Keratinocyte (primary cell): ENCODE results near the gene S100A10. TPM values are rescaled to one million over a fixed set of nuclear protein-coding genes. Genes with fewer than 3 reads are reported as not detected.

ENCODE experiments used
- DNase-seq: peaks from one replicate; pipeline ENCODE4 v3.0.0-alpha.2; 2011; ENCODE audit warnings: low read depth, missing footprints, low spot score
- FAIRE-seq: peaks from 2 replicates; lab custom pipeline; 2011; peaks lifted over from hg19 to GRCh38; lab: Jason Lieb, UNC
- H2AFZ ChIP-seq: 2 replicates; pipeline ENCODE4 v1.6.0; 2012; ENCODE audit warnings: low read length, control low read depth, inconsistent platforms; ENCODE audit not compliant: control insufficient read depth
- H3K27ac ChIP-seq: 2 replicates; pipeline ENCODE4 v1.5.1; 2011; ENCODE audit warnings: low read length; ENCODE audit not compliant: control insufficient read depth, insufficient read depth
- H3K27me3 ChIP-seq: 3 replicates; pipeline ENCODE4 v1.6.0; 2011; ENCODE audit warnings: low read length; ENCODE audit not compliant: control insufficient read depth, insufficient read depth; ENCODE audit errors: extremely low read depth
- H3K36me3 ChIP-seq, 2 experiments: 2 replicates in 1 of 2; 3 replicates in 1 of 2; pipeline ENCODE4 v1.5.1; 2011; ENCODE audit warnings: low read length in 2 of 2, mild to moderate bottlenecking in 1 of 2; ENCODE audit not compliant: control insufficient read depth in 2 of 2, insufficient read depth in 2 of 2; ENCODE audit errors: extremely low read depth in 1 of 2
- H3K4me1 ChIP-seq: 3 replicates; pipeline ENCODE4 v1.5.1; 2011; ENCODE audit warnings: low read length; ENCODE audit not compliant: control insufficient read depth, insufficient read depth; ENCODE audit errors: extremely low read depth
- H3K4me2 ChIP-seq: 3 replicates; pipeline ENCODE4 v1.6.0; 2011; ENCODE audit warnings: low read depth, low read length; ENCODE audit not compliant: control insufficient read depth, insufficient read depth; ENCODE audit errors: extremely low read depth
- H3K4me3 ChIP-seq, 3 experiments: fragments of 200-600 bp in 1 of 3; sonication (generic) in 1 of 3; 2 replicates in 2 of 3; 3 replicates in 1 of 3; pipeline ENCODE4 v1.5.1; 2011 to 2016; ENCODE audit warnings: low read length in 3 of 3, mild to moderate bottlenecking in 3 of 3, control low read depth in 2 of 3, inconsistent platforms in 1 of 3, low read depth in 1 of 3, mixed read lengths in 1 of 3, mixed run types in 1 of 3, moderate library complexity in 1 of 3; ENCODE audit not compliant: control insufficient read depth in 2 of 3, insufficient read depth in 2 of 3; ENCODE audit errors: extremely low read depth in 1 of 3
- H3K79me2 ChIP-seq: 2 replicates; pipeline ENCODE4 v1.6.0; 2012; ENCODE audit warnings: low read length; ENCODE audit not compliant: control insufficient read depth, insufficient read depth
- H3K9ac ChIP-seq: 3 replicates; pipeline ENCODE4 v1.6.0; 2011; ENCODE audit warnings: low read length; ENCODE audit not compliant: control insufficient read depth, insufficient read depth; ENCODE audit errors: extremely low read depth
- H3K9me1 ChIP-seq: 3 replicates; pipeline ENCODE4 v1.6.0; 2011; ENCODE audit warnings: low read length; ENCODE audit not compliant: control insufficient read depth, insufficient read depth; ENCODE audit errors: extremely low read depth
- H3K9me3 ChIP-seq: 2 replicates; pipeline ENCODE4 v1.5.1; 2012; ENCODE audit warnings: low read depth, low read length; ENCODE audit not compliant: control insufficient read depth
- H4K20me1 ChIP-seq: 3 replicates; pipeline ENCODE4 v1.6.0; 2011; ENCODE audit warnings: low read length; ENCODE audit not compliant: control insufficient read depth, insufficient read depth; ENCODE audit errors: extremely low read depth
- EZH2 ChIP-seq: IDR thresholded peaks from one replicate; pipeline ENCODE4 v1.6.1; 2012; ENCODE audit warnings: inconsistent platforms, mild to moderate bottlenecking, low read length, moderate library complexity
- dilution Hi-C: fragments of 300-500 bp; cut with MboI; formaldehyde crosslinking; loops from one replicate; pipeline ENCODE4 v1.7.0; 2020; ENCODE audit warnings: low sequenced_read_pairs; ENCODE audit not compliant: extremely low pct_ligation_motif_present
- polyA plus RNA-seq, 5 experiments: library from polyadenylated mRNA; depleted of rRNA in 3 of 5; stranded (reverse) in 3 of 5; stranded (forward) in 1 of 5; unstranded in 1 of 5; fragments of >200 nt; gene quantifications; 1 replicate in 1 of 5; 2 replicates in 3 of 5; 3 replicates in 1 of 5; pipeline versions ENCODE4 v1.2.1 to v1.2.3, GENCODE V29; 2011 to 2012; ENCODE audit warnings: missing spikeins in 2 of 5, low read depth in 1 of 5, low replicate concordance in 1 of 5
- TF ChIP-seq, protein P1 (sequence below), 3 experiments: IDR thresholded peaks in 1 of 3; conservative IDR thresholded peaks in 1 of 3; optimal IDR thresholded peaks in 1 of 3; 2 replicates in 2 of 3; 3 replicates in 1 of 3; pipeline versions ENCODE3 to v1.5.1; 2011; ENCODE audit warnings: low read length in 3 of 3, mild to moderate bottlenecking in 3 of 3, moderate library complexity in 2 of 3, control low read depth in 1 of 3, inconsistent platforms in 1 of 3; ENCODE audit not compliant: insufficient read depth in 2 of 3; ENCODE audit errors: extremely low read depth in 1 of 3

S100A10 gene
- polyA plus RNA-seq, 1 donor (not counting 4 experiments of a cell fraction or from before 2014, with no cell fraction given), result 1,061 TPM

DNA sequence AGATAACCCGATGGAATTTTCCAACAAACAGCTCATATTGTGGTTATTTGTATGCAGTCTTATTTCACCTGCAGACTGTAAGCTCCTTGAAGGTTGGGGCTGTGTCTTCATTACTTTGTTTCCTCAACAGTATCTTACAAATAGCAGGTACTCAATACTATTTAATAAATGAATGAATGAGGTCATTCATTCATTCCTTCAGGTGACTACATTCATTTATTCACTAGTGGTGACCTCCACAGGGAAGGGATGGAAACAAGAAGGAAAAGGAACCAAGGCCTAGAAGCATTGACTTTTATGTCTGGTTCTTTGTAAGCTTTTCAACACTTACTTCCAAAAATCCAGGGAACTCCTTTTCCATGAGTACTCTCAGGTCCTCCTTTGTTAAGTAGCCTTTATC, 7.9 kb downstream of the S100A10 start:
- dilution Hi-C loops, result no loop called here

DNA sequence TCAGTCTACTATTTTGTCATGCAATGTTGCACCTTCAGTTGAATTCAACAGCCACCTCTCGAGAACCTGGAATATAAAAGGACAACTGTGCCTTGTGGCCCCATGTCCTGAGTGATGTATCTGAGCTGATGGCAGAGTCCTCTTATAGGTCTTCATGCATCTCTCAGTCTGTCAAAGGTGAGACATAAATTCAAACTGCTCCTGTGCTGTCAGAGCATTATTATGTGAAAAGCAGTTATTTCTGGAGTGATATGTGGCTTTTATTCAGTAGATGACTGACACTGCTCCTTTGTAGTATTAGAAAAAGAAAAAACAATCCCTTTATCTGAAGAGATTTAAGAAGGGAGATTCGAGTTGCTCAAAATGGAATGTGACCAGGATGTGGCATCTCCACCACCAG, 8.4 kb downstream of the S100A10 start:
- no peak overlapping the region for H2AFZ ChIP-seq
- H4K20me1 ChIP-seq, result peaks cover 16% of the 10 kb centered on the region
- DNase-seq (no peak), FAIRE-seq (no peak)
- H3K9me1 ChIP-seq, result no peaks in the 10 kb centered on the region
- H3K4me2 ChIP-seq, result no peak overlapping the region
- peaks cover 59% of the 10 kb centered on the region for H3K4me1 ChIP-seq
- dilution Hi-C loops, result no loop called here
- no peak overlapping the region for H3K4me3 ChIP-seq
- H3K79me2 ChIP-seq, result peaks cover 58% of the 10 kb centered on the region
- no peak overlapping the region for H3K27ac ChIP-seq
- H3K9ac ChIP-seq, result no peak overlapping the region
- TF ChIP-seq EZH2, result no peak
- TF ChIP-seq, protein P1, sequence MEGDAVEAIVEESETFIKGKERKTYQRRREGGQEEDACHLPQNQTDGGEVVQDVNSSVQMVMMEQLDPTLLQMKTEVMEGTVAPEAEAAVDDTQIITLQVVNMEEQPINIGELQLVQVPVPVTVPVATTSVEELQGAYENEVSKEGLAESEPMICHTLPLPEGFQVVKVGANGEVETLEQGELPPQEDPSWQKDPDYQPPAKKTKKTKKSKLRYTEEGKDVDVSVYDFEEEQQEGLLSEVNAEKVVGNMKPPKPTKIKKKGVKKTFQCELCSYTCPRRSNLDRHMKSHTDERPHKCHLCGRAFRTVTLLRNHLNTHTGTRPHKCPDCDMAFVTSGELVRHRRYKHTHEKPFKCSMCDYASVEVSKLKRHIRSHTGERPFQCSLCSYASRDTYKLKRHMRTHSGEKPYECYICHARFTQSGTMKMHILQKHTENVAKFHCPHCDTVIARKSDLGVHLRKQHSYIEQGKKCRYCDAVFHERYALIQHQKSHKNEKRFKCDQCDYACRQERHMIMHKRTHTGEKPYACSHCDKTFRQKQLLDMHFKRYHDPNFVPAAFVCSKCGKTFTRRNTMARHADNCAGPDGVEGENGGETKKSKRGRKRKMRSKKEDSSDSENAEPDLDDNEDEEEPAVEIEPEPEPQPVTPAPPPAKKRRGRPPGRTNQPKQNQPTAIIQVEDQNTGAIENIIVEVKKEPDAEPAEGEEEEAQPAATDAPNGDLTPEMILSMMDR (optimal IDR thresholded peaks at IDR 0.05 in 1 of 3, IDR thresholded peaks at IDR 0.05 in 1 of 3, conservative IDR thresholded peaks at IDR 0.05 in 1 of 3; ENCODE audit: extremely low read depth in 1 of 3, insufficient read depth in 2 of 3, low read length in 3 of 3), result no peak
- H3K36me3 ChIP-seq, result peaks cover 30 to 59% of the 10 kb centered on the region in 2 experiments
- H3K9me3 ChIP-seq, result no peaks in the 10 kb centered on the region
- H3K27me3 ChIP-seq, result no peaks in the 10 kb centered on the region

More for the DNA sequence above, 7.9 kb downstream of the S100A10 start:
- DNase-seq, result no peak
- H3K9me1 ChIP-seq, result no peaks in the 10 kb centered on the region
- H3K27ac ChIP-seq, result no peak overlapping the region
- H3K9ac ChIP-seq, result no peak overlapping the region
- peaks cover 16% of the 10 kb centered on the region for H4K20me1 ChIP-seq
- H3K79me2 ChIP-seq, result peaks cover 63% of the 10 kb centered on the region
- no peak for FAIRE-seq
- no peak overlapping the region for H3K4me3 ChIP-seq
- no peaks in the 10 kb centered on the region for H3K9me3 ChIP-seq
- TF ChIP-seq, protein P1 (optimal IDR thresholded peaks at IDR 0.05 in 1 of 3, IDR thresholded peaks at IDR 0.05 in 1 of 3, conservative IDR thresholded peaks at IDR 0.05 in 1 of 3; ENCODE audit: extremely low read depth in 1 of 3, insufficient read depth in 2 of 3, low read length in 3 of 3), result no peak
- TF ChIP-seq EZH2, result no peak
- H3K4me2 ChIP-seq, result no peak overlapping the region
- peaks cover 60% of the 10 kb centered on the region for H3K4me1 ChIP-seq
- H2AFZ ChIP-seq, result no peak overlapping the region
- H3K36me3 ChIP-seq, result peaks cover 32 to 58% of the 10 kb centered on the region in 2 experiments
- H3K27me3 ChIP-seq, result no peaks in the 10 kb centered on the region
